HG03521 (cell line): ENCODE data around the gene COL5A1.

Source experiments
- ATAC-seq: cut with Tn5 transposase; IDR thresholded peaks from one replicate; pipeline ENCODE4 v1.9.1; 2021; ENCODE audit warnings: mild to moderate bottlenecking, moderate library complexity; ENCODE audit not compliant: unreplicated experiment

The COL5A1 gene

GRCh38 chr9:134625361-134626068 lies 16.1 kb upstream of the COL5A1 start:
- ATAC-seq: no peak

- ATAC-seq: no peak
These were observed 15.6 kb upstream of the COL5A1 start for GRCh38 chr9:134626069-134626423.

GRCh38 chr9:134626571-134627416 lies 14.8 kb upstream of the COL5A1 start:
- ATAC-seq: no peak

DNA sequence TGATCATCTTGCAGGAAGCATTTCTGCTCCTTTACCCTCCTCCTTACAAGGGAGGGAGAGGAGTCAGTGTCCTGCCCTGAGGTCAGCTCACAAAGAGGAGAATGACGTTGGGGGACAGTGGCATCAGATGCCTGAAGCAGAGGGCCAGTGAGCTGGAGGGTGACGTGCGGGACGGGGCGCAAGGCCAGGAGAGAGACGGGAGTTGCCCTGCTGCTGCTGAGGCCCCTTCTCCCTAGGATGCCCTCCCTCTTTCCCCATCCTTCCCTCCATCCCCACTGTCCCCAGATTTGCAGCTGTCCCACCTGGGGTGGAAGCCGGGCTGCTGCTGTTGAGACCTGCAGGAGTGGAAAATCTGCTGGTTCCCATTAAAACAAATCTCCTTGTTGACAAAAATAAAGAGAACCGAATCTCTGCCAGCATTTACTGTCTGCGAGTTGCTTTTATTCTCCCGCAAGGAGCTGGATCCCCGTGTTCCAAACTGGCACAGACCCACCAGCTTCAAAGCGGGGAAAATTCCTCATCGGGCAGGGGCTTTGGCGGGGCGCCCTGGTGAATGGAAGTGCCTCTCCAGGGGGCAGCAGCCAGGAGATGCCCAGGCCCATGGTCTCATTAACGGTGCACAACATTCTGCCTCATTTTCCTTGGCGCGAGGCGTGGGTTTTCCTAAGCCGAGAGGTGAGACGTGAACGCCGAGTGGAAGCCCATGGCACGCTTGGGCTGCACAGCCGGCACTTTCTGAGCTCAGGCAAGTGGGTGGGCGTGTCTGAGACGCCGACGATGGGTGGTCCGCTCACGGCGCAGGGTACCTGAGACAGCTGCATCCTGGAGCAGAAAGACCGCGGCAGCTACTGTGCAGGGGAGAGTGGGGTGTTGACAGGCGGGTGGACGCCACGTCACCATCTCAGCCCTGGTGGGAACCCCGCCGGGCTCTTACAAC lies 13.9 kb upstream of the COL5A1 start:
- no peak for ATAC-seq

DNA sequence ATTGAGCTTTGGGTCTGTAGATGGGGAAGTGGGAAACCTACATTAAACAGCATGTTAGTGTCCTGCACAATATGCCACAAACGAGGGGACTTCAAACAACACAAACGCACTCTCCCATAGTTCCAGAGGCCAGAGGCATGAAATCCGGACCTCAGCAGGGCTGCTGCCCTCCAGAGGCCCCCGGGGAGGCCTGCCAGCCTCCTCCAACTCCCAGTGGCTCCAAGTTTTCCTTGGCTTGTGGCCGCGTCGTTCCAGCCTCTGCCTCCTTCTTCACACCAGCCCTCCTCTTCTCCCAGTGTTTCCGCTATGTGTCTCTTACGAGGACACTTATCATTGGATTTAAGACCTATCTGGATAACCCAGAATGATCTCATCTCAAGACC lies 13.3 kb upstream of the COL5A1 start:
- no peak for ATAC-seq

DNA sequence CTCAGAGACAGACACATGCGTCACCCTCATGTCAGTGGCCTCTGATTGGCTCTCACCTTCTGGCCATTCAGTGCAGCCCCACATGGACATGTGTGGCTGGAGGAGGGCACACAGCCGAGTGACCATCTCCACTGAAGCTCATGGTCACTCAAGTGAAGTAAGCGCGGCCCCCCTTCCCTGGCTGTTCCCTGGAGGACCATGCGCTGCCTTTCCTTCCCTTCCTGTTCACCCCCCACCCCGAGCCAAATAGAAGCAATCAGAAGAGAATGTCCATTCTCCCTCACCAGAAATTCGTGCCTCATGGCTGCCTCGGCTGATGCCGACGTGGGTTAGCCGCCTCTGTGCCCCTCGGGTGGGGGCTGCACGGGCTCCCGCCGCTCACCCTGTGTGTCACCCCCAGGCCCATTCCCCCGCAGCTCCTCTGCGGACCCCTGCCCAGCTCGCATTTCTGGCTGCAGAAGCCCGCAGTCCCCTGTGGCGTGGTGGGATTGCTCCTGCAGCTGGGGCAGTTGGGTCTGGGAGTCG lies 12.5 kb upstream of the COL5A1 start:
- no peak for ATAC-seq

DNA sequence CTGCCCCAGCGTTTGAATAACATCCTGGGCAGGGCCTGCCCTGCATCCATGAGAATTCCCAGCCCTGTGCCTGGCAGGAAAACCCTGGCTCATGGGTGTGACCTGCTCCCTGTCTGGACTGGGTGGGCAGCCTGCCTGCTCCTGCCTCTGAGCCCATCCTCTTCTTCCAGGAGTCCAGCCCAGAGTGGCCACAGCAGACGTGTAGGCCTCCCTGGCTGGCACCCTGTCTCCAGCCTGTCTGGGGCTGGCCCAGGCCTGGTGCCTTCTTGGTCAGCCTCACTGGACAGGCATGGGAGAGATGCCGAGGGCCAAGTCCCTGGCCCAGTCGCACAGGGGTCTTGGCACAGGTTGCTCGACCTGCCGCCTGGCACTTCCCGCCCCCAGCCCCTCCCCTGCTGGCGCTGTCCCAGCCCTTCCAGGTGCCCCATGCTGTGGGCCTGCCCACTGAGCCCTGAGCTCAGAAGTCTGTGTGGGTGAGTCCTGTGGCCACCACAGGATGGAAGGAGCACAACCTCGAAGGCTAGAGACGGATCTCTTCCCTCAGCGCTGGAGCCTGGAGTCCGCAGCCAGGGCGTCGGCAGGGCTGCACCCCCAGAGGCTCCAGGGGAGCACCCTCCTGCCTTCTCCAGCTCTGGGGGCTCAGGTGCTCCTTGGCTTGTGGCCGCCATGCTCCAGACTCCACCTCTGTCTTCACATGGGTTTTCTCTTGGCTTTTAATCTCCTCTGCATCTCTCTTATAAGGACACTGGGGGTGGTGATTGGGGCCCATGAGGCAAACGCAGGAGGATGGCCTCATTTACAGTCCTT lies 11.8 kb upstream of the COL5A1 start:
- no peak for ATAC-seq

- ATAC-seq: no peak
These were observed 11.2 kb upstream of the COL5A1 start for GRCh38 chr9:134630393-134630790.

- ATAC-seq: no peak
These were observed 10.7 kb upstream of the COL5A1 start for GRCh38 chr9:134630861-134631260.

GRCh38 chr9:134631881-134632280 lies 9.7 kb upstream of the COL5A1 start:
- ATAC-seq: no peak

DNA sequence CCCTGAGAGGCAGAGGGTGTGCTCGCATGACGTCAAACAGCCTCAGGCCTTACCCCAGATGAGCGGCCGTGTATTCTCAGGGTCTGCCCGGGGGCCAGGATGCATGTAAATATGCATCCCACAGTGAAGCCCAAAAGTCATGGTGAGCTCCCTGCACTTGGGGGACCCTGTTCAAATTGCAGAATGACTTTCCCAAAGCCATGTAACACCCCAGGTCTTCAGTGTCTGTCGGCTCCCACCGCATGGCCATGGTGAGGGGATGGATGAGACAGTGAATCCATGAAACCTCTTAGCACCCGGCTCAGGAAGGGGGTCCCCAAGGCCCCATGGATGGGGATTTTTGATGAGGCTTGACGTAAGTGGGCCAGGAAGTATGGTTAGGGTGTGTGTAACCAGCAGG lies 9.3 kb upstream of the COL5A1 start:
- ATAC-seq: no peak

- ATAC-seq: no peak
These were observed 8.1 kb upstream of the COL5A1 start for GRCh38 chr9:134633362-134634142.

DNA sequence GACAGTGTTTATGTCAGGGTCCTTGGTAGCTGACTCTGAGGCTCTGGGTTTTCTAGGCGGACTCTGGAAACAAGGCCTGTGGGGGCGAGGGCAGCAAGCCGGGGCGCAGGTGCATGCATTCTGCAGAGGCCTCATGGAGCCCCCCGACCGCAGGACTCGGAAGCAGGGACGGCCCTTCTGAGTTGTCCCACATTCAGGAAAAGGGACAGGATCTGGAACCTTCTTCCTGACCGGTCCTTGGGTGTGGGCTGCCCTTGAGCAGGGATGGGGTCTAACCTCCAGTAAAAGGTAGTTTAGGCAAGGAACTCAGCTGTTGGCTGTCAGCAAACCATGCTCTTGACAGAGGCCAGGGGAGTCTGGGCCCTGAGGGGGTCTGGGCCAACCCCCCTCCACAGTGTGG lies 7.4 kb upstream of the COL5A1 start:
- no peak for ATAC-seq

DNA sequence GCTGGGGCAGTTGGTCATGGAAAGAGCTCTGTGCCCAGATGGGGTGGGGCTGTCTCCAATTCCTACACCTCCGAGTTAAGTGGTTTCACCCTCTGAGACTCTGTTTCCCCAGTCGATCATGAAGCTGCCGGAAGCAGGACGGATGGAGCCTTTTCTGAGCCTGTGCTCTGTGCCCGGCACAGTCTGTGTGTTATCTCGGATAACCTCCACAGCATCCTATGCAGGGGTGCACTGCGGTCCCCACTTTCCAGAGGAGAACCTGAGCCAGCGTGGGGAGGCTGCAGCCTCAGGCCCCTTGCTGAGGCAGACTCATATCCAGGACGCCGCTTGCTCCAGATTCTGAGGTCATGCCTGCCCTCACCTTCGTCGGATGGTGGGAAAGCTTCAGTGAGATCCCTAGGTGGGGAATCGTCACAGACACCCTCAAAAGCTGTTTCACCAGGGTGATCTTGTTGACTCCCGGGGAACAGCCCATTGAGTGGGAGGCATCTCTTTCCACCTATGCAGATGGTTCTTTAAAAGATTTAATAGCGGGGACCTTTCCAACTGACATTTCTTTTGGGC lies 6.9 kb upstream of the COL5A1 start:
- no peak for ATAC-seq

DNA sequence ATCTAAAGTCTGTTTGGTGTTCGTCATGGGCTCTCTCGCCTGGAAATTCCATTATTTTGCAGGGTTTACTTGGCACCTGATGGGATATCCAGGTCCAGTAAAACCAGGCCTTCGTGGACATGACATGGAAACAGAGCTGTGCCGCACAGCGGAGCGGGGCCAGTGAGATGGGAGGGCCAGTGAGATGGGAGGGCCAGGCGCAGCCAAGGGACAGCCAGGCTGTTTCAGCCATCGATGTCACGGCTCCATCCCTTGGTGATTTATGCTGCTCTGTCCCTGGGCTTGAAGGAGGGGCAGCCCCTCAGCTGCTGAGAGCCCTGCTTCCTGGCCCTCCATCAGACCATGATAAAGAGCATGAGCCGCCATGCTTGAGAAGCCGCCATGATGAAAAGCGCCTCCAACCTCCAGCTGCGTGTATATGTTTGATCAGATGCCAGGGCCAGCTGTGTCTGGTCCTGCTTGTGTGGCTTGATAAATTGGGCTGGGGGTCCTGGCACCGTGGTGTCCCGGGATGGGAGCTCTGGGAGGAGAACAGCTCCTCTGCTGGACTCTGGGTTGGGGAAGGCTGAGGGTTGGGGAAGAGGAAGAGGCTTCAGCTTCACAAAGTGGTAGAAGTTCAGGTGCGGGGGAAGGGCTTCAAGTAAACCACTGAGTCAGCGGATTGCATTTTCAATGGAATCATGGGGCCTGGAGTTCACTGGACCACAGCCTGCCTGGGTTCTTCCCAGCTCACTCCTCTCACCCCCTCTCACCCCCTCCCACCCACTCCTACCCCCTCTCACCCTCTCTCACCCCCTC lies 6.1 kb upstream of the COL5A1 start:
- ATAC-seq: no peak

- ATAC-seq: no peak
These were observed 5.5 kb upstream of the COL5A1 start for GRCh38 chr9:134636149-134636507.

- ATAC-seq: no peak
These were observed 4.4 kb upstream of the COL5A1 start for GRCh38 chr9:134637241-134637640.

- no peak for ATAC-seq
These were observed 3.7 kb upstream of the COL5A1 start for GRCh38 chr9:134637696-134638501.
